GM19455 (cell line): ENCODE data around the gene FAM118A.
"Not testable (repeated sequence)": the region's sequence is repeated elsewhere in the genome, so short reads cannot be mapped to it uniquely, and the experiment has no call there.

ENCODE experiments used
- ATAC-seq: cut with Tn5 transposase; IDR thresholded peaks from one replicate; pipeline ENCODE4 v1.9.1; 2021; ENCODE audit not compliant: unreplicated experiment

The FAM118A gene

GRCh38 chr22:45308957-45309421 lies 745 bp upstream of the FAM118A start:
- no peak for ATAC-seq

- no peak for ATAC-seq
Observed at GRCh38 chr22:45310331-45310976, 720 bp downstream of the FAM118A start.

GRCh38 chr22:45310977-45311531 lies 1.3 kb downstream of the FAM118A start:
- ATAC-seq, result no peak

- ATAC-seq, result no peak
Observed at GRCh38 chr22:45312415-45312814, 2.7 kb downstream of the FAM118A start.

GRCh38 chr22:45312856-45313255 lies 3.1 kb downstream of the FAM118A start:
- no peak for ATAC-seq

GRCh38 chr22:45314054-45314721 lies 4.5 kb downstream of the FAM118A start:
- ATAC-seq, result no peak

- ATAC-seq, result no peak
Observed at GRCh38 chr22:45314786-45315185, 5.1 kb downstream of the FAM118A start.

GRCh38 chr22:45316796-45317526 lies 7.2 kb downstream of the FAM118A start:
- ATAC-seq, result no peak

- ATAC-seq, result no peak
Observed at GRCh38 chr22:45317551-45318167, 7.9 kb downstream of the FAM118A start.

- no peak for ATAC-seq
Observed at GRCh38 chr22:45318168-45318557, 8.4 kb downstream of the FAM118A start.

- no peak for ATAC-seq
Observed at GRCh38 chr22:45318558-45319323, 9.0 kb downstream of the FAM118A start.

- ATAC-seq, result no peak
Observed at GRCh38 chr22:45319324-45319685, 9.6 kb downstream of the FAM118A start.

- ATAC-seq, result no peak
Observed at GRCh38 chr22:45320357-45320976, 10.7 kb downstream of the FAM118A start.

GRCh38 chr22:45321827-45322226 lies 12.1 kb downstream of the FAM118A start:
- ATAC-seq, result no peak

- ATAC-seq, result no peak
Observed at GRCh38 chr22:45322873-45323525, 13.3 kb downstream of the FAM118A start.

- no peak for ATAC-seq
Observed at GRCh38 chr22:45323695-45324094, 14.0 kb downstream of the FAM118A start.

GRCh38 chr22:45324311-45324711 lies 14.6 kb downstream of the FAM118A start:
- ATAC-seq, result no peak

- not testable (repeated sequence) for ATAC-seq
Observed at GRCh38 chr22:45328261-45328660, 18.5 kb downstream of the FAM118A start.

- no peak for ATAC-seq
Observed at GRCh38 chr22:45328822-45329529, 19.2 kb downstream of the FAM118A start.
